Natural killer cell (primary cell): Measurements from ENCODE around the gene KIRREL3. TPM values are rescaled to one million over a fixed set of nuclear protein-coding genes. Genes with fewer than 3 reads are reported as not detected.

ENCODE experiments used
- ATAC-seq, 3 donors: fragments of 150-1000 bp in 2 of 3; fragments of 200-7000 bp in 1 of 3; cut with Tn5 transposase; 1 replicate in 1 of 3; 2 replicates in 2 of 3; pipeline ENCODE4 v1.10.0; 2021; ENCODE audit warnings: mild to moderate bottlenecking in 2 of 3, moderate library complexity in 2 of 3
- DNase-seq, 2 donors: peaks; one replicate each; pipeline versions ENCODE4 v3.0.0 to v3.0.0-alpha.2; 2013 to 2021; ENCODE audit warnings: mixed read lengths in 1 of 2
- H3K27ac ChIP-seq: one replicate; pipeline ENCODE4 v1.5.1; 2013; ENCODE audit warnings: mild to moderate bottlenecking, low read length
- H3K27me3 ChIP-seq: one replicate; pipeline ENCODE4 v1.6.1; 2013; ENCODE audit warnings: low read length; ENCODE audit not compliant: control insufficient read depth, insufficient read depth
- H3K36me3 ChIP-seq: one replicate; pipeline ENCODE4 v1.6.1; 2013; ENCODE audit warnings: low read length; ENCODE audit not compliant: control insufficient read depth, insufficient read depth
- H3K4me1 ChIP-seq: one replicate; pipeline ENCODE4 v1.6.1; 2013; ENCODE audit warnings: low read length; ENCODE audit not compliant: control insufficient read depth, insufficient read depth
- H3K4me3 ChIP-seq: one replicate; pipeline ENCODE4 v1.5.1; 2013; ENCODE audit warnings: low read length
- H3K9me3 ChIP-seq: one replicate; pipeline ENCODE4 v1.6.1; 2013; ENCODE audit warnings: low read length; ENCODE audit not compliant: control insufficient read depth, insufficient read depth
- H3K27ac Mint-ChIP-seq, 2 donors: one replicate each; pipeline ENCODE4 v1.8.0; 2022; ENCODE audit warnings: mild to moderate bottlenecking in 2 of 2, mixed read lengths in 2 of 2, moderate library complexity in 1 of 2
- H3K27me3 Mint-ChIP-seq, 2 donors: one replicate each; pipeline ENCODE4 v1.8.0; 2022; ENCODE audit warnings: low read depth in 2 of 2, mixed read lengths in 2 of 2
- H3K36me3 Mint-ChIP-seq: one replicate; pipeline ENCODE4 v1.8.0; 2022; ENCODE audit warnings: mixed read lengths
- H3K4me1 Mint-ChIP-seq, 2 donors: one replicate each; pipeline ENCODE4 v1.8.0; 2022; ENCODE audit warnings: mixed read lengths in 2 of 2
- H3K4me3 Mint-ChIP-seq: one replicate; pipeline ENCODE4 v1.8.0; 2022; ENCODE audit warnings: mild to moderate bottlenecking, moderate library complexity, mixed read lengths
- H3K9me3 Mint-ChIP-seq, 2 donors: one replicate each; pipeline ENCODE4 v1.8.0; 2022; ENCODE audit warnings: mixed read lengths in 2 of 2
- CTCF ChIP-seq: fragments of 200-600 bp; IDR thresholded peaks from one replicate; pipeline ENCODE4 v1.8.0; 2022; ENCODE audit warnings: antibody characterized with exemption
- WGBS: methylation state at CpG from one replicate; pipeline ENCODE4 v1.1.7; 2013; ENCODE audit warnings: missing lambda C conversion rate; ENCODE audit not compliant: insufficient coverage; 5-methylcytosine and 5-hydroxymethylcytosine counted together
- intact Hi-C: fragments of 100-400 bp; cut with micrococcal nuclease; formaldehyde crosslinking; loops from one replicate; pipeline ENCODE4 v1.14.2; 2022
- total RNA-seq, 4 donors: library from RNA; stranded (reverse); fragments of 120-200 nt in 1 of 4; gene quantifications; one replicate each; pipeline versions ENCODE4 v1.2.3 to v1.2.4, GENCODE V29; 2013 to 2022

The KIRREL3 gene
- total RNA-seq, 3 donors from 2014 or later (not counting 1 experiment from before 2014, with no cell fraction given), result not detected

- H3K36me3 Mint-ChIP-seq, result no peaks in the 10 kb centered on the region
- H3K27me3 ChIP-seq, result no peaks in the 10 kb centered on the region
- ATAC-seq, result no peak
- intact Hi-C loops, result no loop called here
- DNase-seq, result no peak
- H3K27ac ChIP-seq, result no peak overlapping the region
- peaks cover 0 to 4% of the 10 kb centered on the region in 2 donors for H3K27me3 Mint-ChIP-seq
- no peaks in the 10 kb centered on the region for H3K9me3 Mint-ChIP-seq
- no peaks in the 10 kb centered on the region for H3K4me1 Mint-ChIP-seq
- TF ChIP-seq CTCF, result no peak
- H3K4me3 Mint-ChIP-seq, result no peak overlapping the region
- no peak overlapping the region for H3K27ac Mint-ChIP-seq
- H3K36me3 ChIP-seq, result no peaks in the 10 kb centered on the region
- H3K4me3 ChIP-seq, result no peak overlapping the region
- H3K9me3 ChIP-seq, result no peaks in the 10 kb centered on the region
- 92% methylated on average over 13 of the region's 13 CpGs for WGBS
- H3K4me1 ChIP-seq, result no peaks in the 10 kb centered on the region
These were observed 508.1 kb downstream of the KIRREL3 start for GRCh38 chr11:126492331-126493082.

GRCh38 chr11:126491092-126491491 lies 509.5 kb downstream of the KIRREL3 start:
- no peaks in the 10 kb centered on the region for H3K36me3 Mint-ChIP-seq
- TF ChIP-seq CTCF, result no peak
- H3K9me3 Mint-ChIP-seq, result no peaks in the 10 kb centered on the region
- Histone ChIP-seq H3K36me3 (no peaks in the 10 kb centered on the region), H3K9me3 (no peaks in the 10 kb centered on the region), H3K4me3 (no peak overlapping the region), H3K27me3 (no peaks in the 10 kb centered on the region), H3K27ac (no peak overlapping the region), H3K4me1 (no peaks in the 10 kb centered on the region)
- H3K27ac Mint-ChIP-seq, result no peak overlapping the region
- H3K4me1 Mint-ChIP-seq, result no peaks in the 10 kb centered on the region
- 85% methylated on average over 13 of the region's 13 CpGs for WGBS
- no peak overlapping the region for H3K4me3 Mint-ChIP-seq
- intact Hi-C loops, result no loop called here
- ATAC-seq (no peak), DNase-seq (no peak)
- no peaks in the 10 kb centered on the region for H3K27me3 Mint-ChIP-seq

GRCh38 chr11:126489836-126490660 lies 510.5 kb downstream of the KIRREL3 start:
- no peaks in the 10 kb centered on the region for H3K4me1 Mint-ChIP-seq
- Histone ChIP-seq H3K4me3 (no peak overlapping the region), H3K4me1 (no peaks in the 10 kb centered on the region), H3K27ac (no peak overlapping the region), H3K9me3 (no peaks in the 10 kb centered on the region), H3K36me3 (no peaks in the 10 kb centered on the region), H3K27me3 (no peaks in the 10 kb centered on the region)
- H3K36me3 Mint-ChIP-seq, result no peaks in the 10 kb centered on the region
- DNase-seq (no peak), ATAC-seq (no peak)
- no peak overlapping the region for H3K27ac Mint-ChIP-seq
- intact Hi-C loops, result no loop called here
- no peak for TF ChIP-seq CTCF
- WGBS, result 81% methylated on average over 21 of the region's 21 CpGs
- H3K4me3 Mint-ChIP-seq, result no peak overlapping the region
- no peaks in the 10 kb centered on the region for H3K9me3 Mint-ChIP-seq
- H3K27me3 Mint-ChIP-seq, result no peaks in the 10 kb centered on the region
